A673 (cell line): ENCODE measurements around the gene SMYD1. TPM values are rescaled to one million over a fixed set of nuclear protein-coding genes. Genes with fewer than 3 reads are reported as not detected.

Source experiments
- BruUV-seq: library from RNA; stranded (reverse); fragments of 400-500 nt; replicated peaks from 2 replicates; lab custom pipeline; 2021; lab: Mats Ljungman, UMichigan
- CTCF ChIA-PET: fragments of 300-600 bp; sonication (Branson Sonifier 250); formaldehyde crosslinking; loops from one replicate; lab custom pipeline; 2022; ENCODE audit warnings: antibody characterized with exemption; lab: Charles Lee
- POLR2A ChIA-PET: fragments of 300-600 bp; sonication (Branson Sonifier 250); formaldehyde crosslinking; loops from one replicate; lab custom pipeline; 2022; ENCODE audit warnings: antibody characterized with exemption; ENCODE audit not compliant: low non-redundant PET; lab: Charles Lee
- DNase-seq: peaks from one replicate; pipeline ENCODE4 v3.0.0-alpha.2; 2015; ENCODE audit warnings: low spot score
- H3K27ac ChIP-seq: fragments of 200-600 bp; sonication (generic); 2 replicates; pipeline ENCODE4 v1.5.1; 2016; ENCODE audit warnings: mixed run types, low read depth, mild to moderate bottlenecking, mixed read lengths, antibody characterized with exemption, low read length; ENCODE audit not compliant: poor library complexity, severe bottlenecking
- H3K27me3 ChIP-seq: fragments of 200-600 bp; sonication (generic); replicated peaks from 2 replicates; pipeline ENCODE4 v1.6.1; 2017; ENCODE audit warnings: mixed run types, low read depth, mild to moderate bottlenecking, mixed read lengths, antibody characterized with exemption, low read length; ENCODE audit not compliant: insufficient read depth, poor library complexity
- H3K36me3 ChIP-seq: fragments of 200-600 bp; sonication (generic); 2 replicates; pipeline ENCODE4 v1.6.1; 2016; ENCODE audit warnings: mixed run types, mild to moderate bottlenecking, mixed read lengths, antibody characterized with exemption, low read length; ENCODE audit not compliant: insufficient read depth, poor library complexity, severe bottlenecking
- H3K4me1 ChIP-seq: fragments of 200-600 bp; sonication (generic); 2 replicates; pipeline ENCODE4 v1.6.1; 2017; ENCODE audit warnings: mixed run types, mild to moderate bottlenecking, mixed read lengths, antibody characterized with exemption, low read length; ENCODE audit not compliant: insufficient read depth, poor library complexity, severe bottlenecking
- H3K4me3 ChIP-seq: fragments of 200-600 bp; sonication (generic); 2 replicates; pipeline ENCODE4 v1.5.1; 2016; ENCODE audit warnings: low read depth, mixed run types, mild to moderate bottlenecking, mixed read lengths, low read length; ENCODE audit not compliant: poor library complexity, severe bottlenecking
- H3K9me3 ChIP-seq: fragments of 200-600 bp; sonication (generic); 2 replicates; pipeline ENCODE4 v1.6.1; 2016; ENCODE audit warnings: mixed run types, low read depth, mild to moderate bottlenecking, mixed read lengths, antibody characterized with exemption, low read length; ENCODE audit not compliant: poor library complexity, severe bottlenecking
- EZH2 ChIP-seq: fragments of 200-600 bp; sonication (generic); IDR thresholded peaks from 2 replicates; pipeline ENCODE4 v1.6.1; 2017; ENCODE audit warnings: borderline replicate concordance, low read depth, mild to moderate bottlenecking, mixed read lengths, antibody characterized with exemption, low read length; ENCODE audit not compliant: poor library complexity, severe bottlenecking
- intact Hi-C: fragments of 100-400 bp; cut with micrococcal nuclease; formaldehyde crosslinking; loops from one replicate; pipeline ENCODE4 v1.10.0; 2022; ENCODE audit not compliant: unreplicated experiment
- total RNA-seq: library from RNA; stranded (reverse); gene quantifications from 2 replicates; pipeline ENCODE4 v1.2.3, GENCODE V29; 2021
- TF ChIP-seq, protein P1 (sequence below): fragments of 300-800, 200-600 bp; sonication (generic); conservative IDR thresholded peaks from 2 replicates; pipeline ENCODE4 v1.5.1; 2017; ENCODE audit warnings: low read depth, mild to moderate bottlenecking, antibody characterized with exemption, low read length, moderate library complexity, mixed read lengths

SMYD1 gene
- total RNA-seq, 1 experiment from 2014 or later, result not detected

DNA sequence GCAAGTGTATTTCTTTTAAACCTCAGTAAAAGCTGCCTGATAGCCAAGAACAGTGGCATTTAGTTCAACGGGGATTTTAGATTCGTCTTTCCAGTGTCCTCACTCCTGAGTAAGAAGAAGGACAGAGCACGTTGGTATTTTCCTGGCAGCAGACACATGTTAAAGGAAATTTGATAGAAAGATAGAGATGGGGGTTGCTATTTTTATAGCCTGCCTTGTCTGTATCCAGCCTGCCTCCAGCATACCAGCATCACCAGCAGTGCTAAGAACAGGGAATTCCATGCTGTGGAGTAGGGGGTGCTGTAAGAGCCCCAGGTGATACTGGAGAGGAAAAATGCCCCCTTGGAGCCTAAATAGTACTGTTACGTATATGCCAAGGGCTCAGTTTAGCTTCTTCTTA is 1.1 kb upstream of the SMYD1 start:
- Histone ChIP-seq H3K9me3 (no peaks in the 10 kb centered on the region), H3K27me3 (no peaks in the 10 kb centered on the region), H3K4me1 (no peaks in the 10 kb centered on the region), H3K4me3 (no peak overlapping the region), H3K27ac (no peak overlapping the region), H3K36me3 (no peaks in the 10 kb centered on the region)
- CTCF ChIA-PET, result no interaction called here
- POLR2A ChIA-PET, result no interaction called here
- no TSS peak for BruUV-seq
- TF ChIP-seq, protein P1, sequence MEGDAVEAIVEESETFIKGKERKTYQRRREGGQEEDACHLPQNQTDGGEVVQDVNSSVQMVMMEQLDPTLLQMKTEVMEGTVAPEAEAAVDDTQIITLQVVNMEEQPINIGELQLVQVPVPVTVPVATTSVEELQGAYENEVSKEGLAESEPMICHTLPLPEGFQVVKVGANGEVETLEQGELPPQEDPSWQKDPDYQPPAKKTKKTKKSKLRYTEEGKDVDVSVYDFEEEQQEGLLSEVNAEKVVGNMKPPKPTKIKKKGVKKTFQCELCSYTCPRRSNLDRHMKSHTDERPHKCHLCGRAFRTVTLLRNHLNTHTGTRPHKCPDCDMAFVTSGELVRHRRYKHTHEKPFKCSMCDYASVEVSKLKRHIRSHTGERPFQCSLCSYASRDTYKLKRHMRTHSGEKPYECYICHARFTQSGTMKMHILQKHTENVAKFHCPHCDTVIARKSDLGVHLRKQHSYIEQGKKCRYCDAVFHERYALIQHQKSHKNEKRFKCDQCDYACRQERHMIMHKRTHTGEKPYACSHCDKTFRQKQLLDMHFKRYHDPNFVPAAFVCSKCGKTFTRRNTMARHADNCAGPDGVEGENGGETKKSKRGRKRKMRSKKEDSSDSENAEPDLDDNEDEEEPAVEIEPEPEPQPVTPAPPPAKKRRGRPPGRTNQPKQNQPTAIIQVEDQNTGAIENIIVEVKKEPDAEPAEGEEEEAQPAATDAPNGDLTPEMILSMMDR, result no peak
- TF ChIP-seq EZH2, result no peak
- intact Hi-C loops, result no loop called here
- DNase-seq, result no peak

- BruUV-seq, result no TSS peak
- Histone ChIP-seq H3K9me3 (no peaks in the 10 kb centered on the region), H3K27ac (no peak overlapping the region), H3K27me3 (no peaks in the 10 kb centered on the region), H3K4me3 (no peak overlapping the region), H3K36me3 (no peaks in the 10 kb centered on the region), H3K4me1 (no peaks in the 10 kb centered on the region)
- intact Hi-C loops, result no loop called here
- no peak for TF ChIP-seq EZH2
- TF ChIP-seq, protein P1, result no peak
- ChIA-PET POLR2A (no interaction called here), CTCF (no interaction called here)
- no peak for DNase-seq
Observed at GRCh38 chr2:88067189-88067588, 436 bp upstream of the SMYD1 start.

GRCh38 chr2:88068044-88068443 is 419 bp downstream of the SMYD1 start:
- H3K27ac ChIP-seq, result no peak overlapping the region
- BruUV-seq, result no TSS peak
- no peaks in the 10 kb centered on the region for H3K36me3 ChIP-seq
- no peaks in the 10 kb centered on the region for H3K9me3 ChIP-seq
- TF ChIP-seq, protein P1, result no peak
- TF ChIP-seq EZH2, result no peak
- no peaks in the 10 kb centered on the region for H3K4me1 ChIP-seq
- no peak for DNase-seq
- no peak overlapping the region for H3K4me3 ChIP-seq
- POLR2A ChIA-PET, result no interaction called here
- no peaks in the 10 kb centered on the region for H3K27me3 ChIP-seq
- intact Hi-C loops, result no loop called here
- CTCF ChIA-PET, result no interaction called here
